IPS-18c (cell line): ENCODE data around the gene EOLA1.
"Not testable (repeated sequence)": the region's sequence is repeated elsewhere in the genome, so short reads cannot be mapped to it uniquely, and the experiment has no call there.

ENCODE experiments used
- H3K4me3 ChIP-seq: 2 replicates; pipeline ENCODE4 v1.7.0; 2013; ENCODE audit warnings: low read depth, mild to moderate bottlenecking, low read length, moderate library complexity; ENCODE audit not compliant: insufficient read depth
- H3K9me3 ChIP-seq: one replicate; pipeline ENCODE4 v1.6.1; 2013; ENCODE audit warnings: mild to moderate bottlenecking, low read length, moderate library complexity; ENCODE audit not compliant: control insufficient read depth, insufficient read depth

EOLA1 gene

DNA sequence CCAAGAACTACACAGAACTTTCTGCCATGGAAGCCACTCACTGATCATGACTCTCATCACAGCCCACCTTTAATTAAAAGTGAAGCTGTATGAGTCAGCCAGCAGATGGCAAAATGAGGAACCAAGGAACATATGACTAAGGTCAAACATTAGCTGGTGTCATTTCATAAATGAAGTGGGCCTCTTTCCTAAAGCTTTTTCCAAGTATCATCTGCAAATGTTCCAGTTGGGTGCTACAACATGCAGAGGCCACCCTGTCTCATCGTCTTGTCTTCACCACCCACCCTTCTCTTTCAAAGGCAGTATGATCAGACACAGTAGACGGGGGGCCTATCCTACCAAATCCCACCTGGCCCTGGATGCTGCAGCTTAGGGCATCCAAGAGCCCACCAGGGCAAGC, 9.2 kb upstream of the EOLA1 start:
- H3K9me3 ChIP-seq: peaks cover 9% of the 10 kb centered on the region
- no peak overlapping the region for H3K4me3 ChIP-seq

DNA sequence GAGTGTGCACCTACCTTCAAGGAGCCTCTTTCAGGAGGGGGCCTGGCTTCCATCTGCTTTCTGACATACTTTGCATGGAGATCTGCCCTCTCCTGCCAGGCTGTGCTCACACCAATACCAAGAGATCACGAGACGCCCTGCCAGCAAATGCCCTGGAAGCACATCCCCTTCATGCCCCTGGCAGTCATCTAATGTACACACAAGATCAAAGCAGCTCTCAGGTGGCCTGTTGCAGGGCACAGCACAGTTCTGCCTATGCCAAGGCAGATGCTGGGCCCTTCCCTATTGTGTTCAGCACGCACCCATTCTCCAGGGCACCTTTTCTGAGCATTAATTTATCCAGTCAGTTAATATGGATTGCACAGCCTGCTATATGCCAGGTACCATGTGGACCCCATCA, 7.9 kb upstream of the EOLA1 start:
- peaks cover 11% of the 10 kb centered on the region for H3K9me3 ChIP-seq
- H3K4me3 ChIP-seq: not testable (repeated sequence)

DNA sequence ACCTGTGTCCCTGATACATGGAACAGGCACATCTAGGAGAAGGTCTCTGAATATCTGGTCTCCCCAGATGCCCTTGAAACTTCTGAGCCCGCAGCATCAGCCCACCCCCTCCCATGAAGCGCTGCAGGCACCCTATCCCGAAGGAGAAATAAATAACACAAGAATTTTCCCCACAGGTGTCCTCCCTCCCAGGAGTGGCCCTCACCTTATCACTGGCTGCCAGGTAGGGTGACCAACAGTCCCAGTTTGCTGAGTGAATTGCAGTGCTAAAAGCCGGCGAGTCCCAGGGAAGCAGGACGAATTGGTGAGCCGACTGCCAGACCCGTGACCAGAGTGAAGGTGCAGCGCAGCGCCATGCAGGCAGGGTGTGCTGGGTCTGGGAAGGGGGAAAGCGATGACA, 6.8 kb upstream of the EOLA1 start:
- not testable (repeated sequence) for H3K4me3 ChIP-seq, H3K9me3 ChIP-seq

DNA sequence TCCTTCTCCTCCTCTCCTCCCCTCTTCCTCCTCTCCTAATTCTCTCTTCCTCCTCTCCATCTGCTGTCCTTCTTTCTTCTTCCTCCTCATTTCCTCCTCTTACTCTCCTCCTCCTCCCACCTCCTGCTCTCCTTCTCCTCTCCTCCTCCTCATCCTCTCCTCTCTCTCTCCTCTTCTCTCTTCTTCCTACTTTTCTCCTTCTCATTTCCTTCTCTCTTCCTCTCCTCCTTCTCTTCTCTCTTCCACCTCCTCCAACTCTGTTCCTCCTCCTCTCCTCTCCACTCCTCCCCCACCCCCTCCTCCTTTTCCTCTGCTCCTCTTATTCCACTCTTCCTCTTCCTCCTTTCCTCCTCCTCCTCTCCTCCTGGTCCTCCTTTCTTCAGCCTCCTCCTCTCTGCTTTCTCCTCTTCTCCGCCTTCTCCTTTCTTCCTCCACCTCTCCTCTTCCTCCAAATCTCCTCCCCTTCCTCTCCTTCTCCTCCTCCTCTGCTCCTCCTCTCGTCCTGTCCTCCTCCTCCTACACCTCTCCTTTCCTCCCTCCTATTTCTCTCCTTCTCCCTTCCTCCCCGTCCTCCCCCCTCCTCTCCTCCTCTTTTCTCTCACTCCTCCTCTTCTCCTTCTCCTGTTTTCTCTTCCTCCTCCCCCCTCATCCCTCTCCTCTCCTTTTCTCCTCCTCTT, 5.7 kb upstream of the EOLA1 start:
- not testable (repeated sequence) for H3K9me3 ChIP-seq, H3K4me3 ChIP-seq

DNA sequence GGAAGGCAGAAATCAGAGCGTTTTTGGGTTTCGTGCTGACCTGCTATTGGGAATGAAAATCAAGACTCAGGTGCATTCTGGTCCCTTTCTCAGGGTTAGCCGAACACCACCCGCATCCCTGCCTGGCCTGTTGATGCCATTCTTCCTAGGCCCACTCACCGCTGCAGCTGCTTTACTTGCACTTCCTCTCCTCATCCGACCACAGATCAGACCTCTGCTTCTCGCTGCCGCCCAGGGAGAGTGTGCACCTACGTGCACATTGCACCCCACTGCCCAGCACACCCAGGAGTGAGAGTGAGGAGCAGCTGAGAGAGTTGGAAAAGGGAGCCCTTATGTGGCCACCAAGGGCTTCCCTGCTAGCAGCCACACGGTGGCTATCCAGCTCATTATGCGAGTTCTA, 3.3 kb upstream of the EOLA1 start:
- not testable (repeated sequence) for H3K9me3 ChIP-seq, H3K4me3 ChIP-seq

DNA sequence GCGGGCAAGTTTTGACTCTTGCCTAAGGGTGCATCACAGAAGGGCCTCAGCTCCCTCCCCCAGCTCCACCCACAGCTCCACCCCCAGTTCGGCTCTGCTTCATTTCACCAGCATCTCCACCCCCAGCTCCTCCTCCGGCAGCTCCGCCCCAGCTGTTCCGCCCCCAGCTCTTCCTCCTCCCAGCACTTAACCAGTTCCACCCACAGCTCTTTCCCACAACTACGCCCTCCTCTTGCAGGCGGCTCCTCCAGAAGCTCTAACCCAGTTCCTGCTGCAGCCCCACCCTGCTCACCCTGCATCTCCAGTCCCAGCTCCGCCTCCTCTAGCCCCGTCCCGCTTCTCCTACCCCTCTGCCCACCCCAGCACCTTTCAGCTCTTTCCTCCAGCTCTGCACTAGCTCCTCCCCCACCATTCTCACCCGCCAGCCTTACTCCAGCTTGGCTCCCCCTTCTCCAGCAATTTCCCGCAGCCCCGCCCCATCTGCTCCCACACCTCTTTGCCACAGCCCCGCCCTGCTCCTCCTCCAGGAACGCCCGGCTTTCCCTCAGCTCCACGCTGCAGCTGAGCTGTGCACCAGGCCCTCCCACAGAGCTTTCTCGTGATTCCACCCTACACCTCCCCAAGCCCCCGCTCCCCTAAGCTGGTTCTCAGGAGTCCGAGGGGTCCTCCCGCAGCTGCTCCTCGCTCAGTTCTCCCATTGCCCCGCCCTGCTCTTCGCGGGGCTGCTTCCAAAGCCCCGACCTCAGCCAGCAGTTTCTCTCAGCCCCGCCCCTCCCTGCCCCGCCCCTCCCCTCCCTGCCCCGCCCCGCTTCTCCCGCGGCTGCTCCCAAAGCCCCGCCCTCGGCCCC, 1.3 kb upstream of the EOLA1 start:
- Histone ChIP-seq H3K4me3 (peak overlapping the region; percentile 62), H3K9me3 (peaks cover 6% of the 10 kb centered on the region)

DNA sequence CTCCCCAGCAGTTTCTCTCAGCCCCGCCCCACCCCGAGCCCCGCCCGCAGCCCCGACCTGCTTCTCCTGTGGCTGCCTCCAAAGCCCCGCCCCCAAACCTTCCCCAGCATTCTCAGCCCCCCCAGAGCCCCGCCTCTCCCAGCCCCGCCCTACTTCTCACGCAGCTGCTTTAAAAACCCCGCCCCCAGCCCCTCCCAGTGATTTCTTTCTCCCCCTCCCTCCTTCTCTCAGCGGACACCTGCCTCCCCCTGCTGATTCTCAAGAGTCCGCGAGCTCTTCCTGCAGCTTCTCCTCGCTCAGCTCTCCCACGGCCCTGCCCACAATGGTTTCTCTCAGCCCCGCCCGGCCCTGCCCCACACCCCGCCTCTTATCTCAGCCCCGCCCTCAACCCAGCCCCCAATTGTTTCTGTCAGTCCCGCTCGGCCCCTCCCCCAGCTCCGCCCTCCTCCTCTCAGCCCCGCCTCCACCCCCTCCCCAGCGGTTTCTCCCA, 636 bp upstream of the EOLA1 start:
- Histone ChIP-seq H3K9me3 (peaks cover 6% of the 10 kb centered on the region), H3K4me3 (peak overlapping the region; percentile 34; the same call in 1 of the 2 replicates)

DNA sequence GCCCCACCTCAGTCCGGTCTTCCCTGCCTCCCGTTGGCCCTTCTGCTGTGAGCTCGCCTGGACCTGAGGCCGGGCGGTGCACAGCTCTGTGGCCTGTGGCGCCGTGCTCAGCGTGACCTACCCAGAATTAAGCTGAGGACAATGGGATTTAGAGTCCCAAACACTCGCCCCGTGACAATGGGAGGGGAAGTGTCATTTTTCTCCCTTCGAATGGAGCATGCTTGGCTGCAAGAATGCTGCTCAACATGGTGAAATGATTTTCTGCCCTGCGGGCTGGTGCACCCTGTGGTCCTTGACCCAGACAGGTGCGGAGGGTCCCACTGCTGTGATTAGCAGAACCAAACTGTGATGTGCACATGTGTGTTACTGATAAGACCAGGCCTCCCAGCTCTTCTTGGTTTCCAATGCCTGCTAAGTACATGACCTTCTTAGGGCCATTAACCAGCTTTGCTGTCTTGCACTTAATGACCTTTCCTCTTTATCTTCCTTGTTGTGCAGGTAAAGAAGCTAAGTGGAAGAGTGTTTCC, 772 bp downstream of the EOLA1 start:
- peaks cover 6% of the 10 kb centered on the region for H3K9me3 ChIP-seq
- H3K4me3 ChIP-seq: peak overlapping the region; percentile 34

DNA sequence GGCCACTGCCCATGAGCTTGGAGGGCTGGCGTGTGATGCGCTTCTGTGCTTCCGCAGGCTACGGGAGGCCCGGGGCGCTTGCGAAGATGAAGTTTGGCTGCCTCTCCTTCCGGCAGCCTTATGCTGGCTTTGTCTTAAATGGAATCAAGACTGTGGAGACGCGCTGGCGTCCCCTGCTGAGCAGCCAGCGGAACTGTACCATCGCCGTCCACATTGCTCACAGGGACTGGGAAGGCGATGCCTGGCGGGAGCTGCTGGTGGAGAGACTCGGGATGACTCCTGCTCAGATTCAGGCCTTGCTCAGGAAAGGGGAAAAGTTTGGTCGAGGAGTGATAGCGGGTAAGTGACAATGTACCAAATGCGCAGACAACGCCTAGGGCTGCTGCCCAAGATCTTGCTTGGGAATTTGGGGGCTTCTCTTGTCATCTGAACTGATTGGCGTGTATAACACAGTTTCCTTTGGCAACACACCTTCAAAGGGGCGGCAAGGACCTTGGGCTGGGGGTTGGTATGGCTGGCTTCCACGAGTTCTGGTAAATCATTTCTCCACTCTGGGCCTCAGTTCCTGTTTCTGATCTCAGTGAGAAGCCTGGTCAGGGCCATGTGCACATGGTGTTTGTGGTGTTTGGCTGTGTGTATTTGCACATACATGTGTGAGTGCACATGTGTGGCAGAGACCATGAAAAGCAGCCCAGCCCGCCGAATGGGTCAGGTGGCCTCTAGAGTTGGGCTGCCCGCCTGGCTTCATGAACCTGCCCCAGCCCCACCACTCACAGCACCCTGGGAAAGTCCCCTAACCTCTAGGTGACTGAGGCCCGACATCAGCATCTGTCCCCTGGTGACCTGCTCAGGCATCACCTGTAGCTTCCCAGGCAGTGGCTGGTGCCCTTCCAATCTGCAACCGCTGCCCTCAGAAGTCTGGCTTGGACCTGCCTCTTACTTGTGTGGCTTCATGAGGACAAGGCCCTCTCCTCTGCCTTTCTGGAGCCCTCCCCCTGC, 5.0 kb downstream of the EOLA1 start:
- H3K9me3 ChIP-seq, H3K4me3 ChIP-seq: not testable (repeated sequence)

DNA sequence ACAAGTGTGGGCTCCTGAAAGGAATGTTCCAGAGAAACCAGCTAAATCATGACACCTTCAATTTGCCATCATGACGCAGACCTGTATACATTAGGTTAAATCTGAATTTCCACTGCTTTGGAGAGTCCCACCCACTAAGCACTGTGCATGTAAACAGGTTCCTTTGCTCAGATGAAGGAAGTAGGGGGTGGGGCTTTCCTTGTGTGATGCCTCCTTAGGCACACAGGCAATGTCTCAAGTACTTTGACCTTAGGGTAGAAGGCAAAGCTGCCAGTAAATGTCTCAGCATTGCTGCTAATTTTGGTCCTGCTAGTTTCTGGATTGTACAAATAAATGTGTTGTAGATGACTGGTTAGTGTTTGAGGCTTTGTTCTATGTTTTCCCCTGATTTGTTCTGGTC, 6.2 kb downstream of the EOLA1 start:
- not testable (repeated sequence) for H3K4me3 ChIP-seq

DNA sequence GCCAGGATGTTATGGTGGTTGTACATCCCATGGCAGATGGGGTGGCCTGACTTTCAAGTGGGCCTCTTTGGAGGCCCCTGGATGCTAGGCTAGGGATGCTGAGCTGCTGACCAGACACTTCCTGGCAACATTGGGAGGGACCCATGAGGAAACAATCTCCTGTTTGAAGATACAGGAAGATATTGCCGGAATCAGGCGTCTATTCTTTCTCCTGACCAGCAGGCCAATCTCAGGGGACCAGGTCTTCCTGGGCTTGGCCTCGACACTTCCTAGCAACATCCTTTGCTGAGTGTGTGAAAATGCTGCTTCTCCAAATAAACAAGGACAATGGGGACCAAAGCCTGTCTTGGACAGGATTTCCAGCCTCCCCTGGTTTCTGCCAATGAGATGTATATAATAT, 7.0 kb downstream of the EOLA1 start:
- H3K9me3 ChIP-seq, H3K4me3 ChIP-seq: not testable (repeated sequence)

More for the DNA sequence above, 6.2 kb downstream of the EOLA1 start:
- H3K9me3 ChIP-seq: not testable (repeated sequence)

DNA sequence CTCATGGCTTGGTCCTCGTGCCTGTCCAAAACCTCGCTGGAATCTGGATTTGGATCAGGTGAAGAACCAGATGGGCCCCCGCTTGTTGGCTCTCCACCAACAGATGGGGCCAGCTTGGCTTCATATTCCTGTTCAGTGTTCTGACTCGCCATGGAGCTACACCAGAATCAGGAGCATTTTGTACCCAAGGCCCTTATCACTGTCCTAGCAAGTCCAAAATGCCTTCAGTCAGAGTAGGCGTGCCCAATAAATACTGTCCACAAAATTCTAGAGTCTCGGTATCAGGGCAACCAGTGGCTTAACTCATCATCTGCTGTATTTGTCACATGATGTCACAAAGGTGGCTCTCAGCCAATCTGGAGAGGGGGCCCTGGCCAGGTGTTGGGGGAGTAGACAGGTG, 8.9 kb downstream of the EOLA1 start, which contains the start of gene HSFX3:
HSFX3 (minus strand) TSS at position 224 of the 400 bp plus-strand sequence; CDS start at position 152, 72 bp downstream.
- not testable (repeated sequence) for H3K9me3 ChIP-seq, H3K4me3 ChIP-seq

DNA sequence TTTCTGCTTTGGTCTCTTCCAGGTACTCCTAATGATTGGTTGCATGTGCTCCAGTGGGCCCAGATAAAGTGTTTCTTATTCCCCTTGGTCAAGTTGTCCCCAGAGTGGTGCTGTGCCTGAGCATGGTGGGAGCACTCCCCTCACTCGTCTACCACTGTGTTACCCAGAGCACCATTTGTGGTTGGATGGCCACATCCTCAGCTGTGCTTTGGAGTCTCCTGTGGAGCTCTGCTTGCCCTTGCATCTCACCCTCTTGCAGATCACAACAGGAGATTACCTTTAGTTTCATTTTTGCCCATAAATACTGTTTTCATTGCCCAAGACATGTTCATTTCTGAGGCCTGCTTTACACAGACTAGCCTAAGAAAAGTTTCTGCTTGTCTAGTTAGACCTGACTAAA, 9.6 kb downstream of the EOLA1 start:
- not testable (repeated sequence) for H3K9me3 ChIP-seq, H3K4me3 ChIP-seq

DNA sequence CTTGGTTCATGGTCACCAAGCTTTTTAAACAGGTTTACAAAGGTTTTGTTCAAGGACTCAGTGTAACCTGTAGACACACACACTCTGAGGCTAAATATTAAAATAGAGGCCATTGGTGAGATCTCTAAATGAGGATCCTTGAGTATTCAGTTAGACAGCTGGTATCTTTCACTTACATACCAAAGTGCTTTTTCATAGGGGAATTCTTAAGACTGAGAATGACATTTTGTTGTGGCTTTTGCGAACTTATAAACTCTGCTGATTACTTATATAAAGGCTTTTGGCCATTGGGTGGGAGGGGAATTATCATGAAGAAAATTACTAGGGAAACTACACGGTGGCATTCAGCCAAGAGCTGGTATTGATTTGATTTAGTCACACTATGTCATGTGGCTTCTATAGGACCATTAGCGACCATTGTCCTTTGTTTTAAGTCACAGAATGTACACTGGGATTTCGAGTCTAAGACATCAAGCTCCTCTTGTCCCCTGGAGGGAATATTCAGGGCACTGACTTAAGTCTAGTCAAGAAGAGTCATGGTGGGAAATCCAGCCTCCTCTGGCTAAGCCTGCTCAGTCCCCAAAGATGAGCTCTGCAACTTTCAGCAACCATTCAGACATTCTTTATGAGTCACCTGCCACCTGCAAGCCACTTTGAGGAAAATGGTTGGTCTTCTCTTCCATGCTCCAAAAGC, 10.6 kb downstream of the EOLA1 start:
- H3K9me3 ChIP-seq, H3K4me3 ChIP-seq: not testable (repeated sequence)

DNA sequence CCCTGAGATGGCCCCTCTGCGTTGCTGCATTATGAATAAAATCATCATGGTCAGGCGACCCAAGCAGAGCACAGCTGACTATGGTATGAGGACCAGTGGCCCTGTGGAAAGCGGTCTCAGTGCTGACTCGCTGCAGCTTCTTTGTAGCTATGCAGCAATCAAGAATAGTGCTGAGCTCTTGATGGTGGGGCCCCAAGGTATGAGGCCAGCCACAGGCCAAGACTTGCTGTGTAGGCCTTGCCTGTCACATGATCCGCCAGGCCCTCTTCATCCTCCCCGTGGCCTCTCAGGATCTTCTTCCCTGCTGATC, 11.1 kb downstream of the EOLA1 start:
- not testable (repeated sequence) for H3K4me3 ChIP-seq, H3K9me3 ChIP-seq

DNA sequence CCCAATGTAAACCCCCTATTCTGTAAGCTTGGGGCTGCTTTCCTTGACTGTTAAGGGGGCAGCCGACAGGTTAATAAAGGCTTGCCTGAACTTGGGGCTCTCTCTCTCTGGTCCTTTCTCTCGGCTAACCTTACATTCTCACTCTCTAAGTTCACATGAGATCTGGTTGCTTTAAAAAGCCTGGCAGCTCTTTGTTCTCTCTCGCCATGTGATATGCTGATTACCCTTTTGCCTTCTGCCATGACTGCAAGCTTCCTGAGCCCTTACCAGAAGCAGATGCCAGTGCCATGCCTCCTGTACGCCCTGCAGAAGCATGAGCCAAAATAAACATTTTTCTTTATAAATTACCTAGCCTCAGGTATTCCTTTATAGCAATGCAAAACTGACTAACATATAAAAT, 14.4 kb downstream of the EOLA1 start:
- H3K9me3 ChIP-seq, H3K4me3 ChIP-seq: not testable (repeated sequence)

DNA sequence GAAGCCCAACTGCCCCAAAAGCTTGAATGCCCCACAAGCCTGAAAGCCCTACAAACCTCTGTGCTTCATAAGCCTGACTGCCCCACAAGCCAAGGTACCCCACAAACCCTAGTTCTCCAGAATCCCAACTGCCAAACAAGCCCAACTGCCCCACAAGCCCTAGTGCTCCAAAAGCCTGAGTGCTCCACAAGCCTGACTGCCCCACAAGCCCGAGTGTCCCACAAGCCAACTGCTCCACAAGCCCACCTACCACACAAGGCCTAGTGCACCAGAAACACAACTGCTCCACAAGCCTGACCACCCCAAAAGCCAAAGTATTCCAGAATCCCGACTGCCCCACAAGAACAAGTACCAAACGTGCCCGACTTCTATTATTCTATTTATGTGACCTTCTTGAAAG, 22.5 kb downstream of the EOLA1 start:
- H3K4me3 ChIP-seq: no peak overlapping the region
- H3K9me3 ChIP-seq: peaks cover 5% of the 10 kb centered on the region
